CD4-positive, alpha-beta T cell treated with Interleukin-17A for 1 hour (primary cell): ENCODE measurements around the gene LBP.
"Not testable (repeated sequence)": the region's sequence is repeated elsewhere in the genome, so short reads cannot be mapped to it uniquely, and the experiment has no call there.

Source experiments
- DNase-seq: peaks from one replicate; pipeline ENCODE4 v3.0.0-alpha.2; 2020

Gene LBP

DNA sequence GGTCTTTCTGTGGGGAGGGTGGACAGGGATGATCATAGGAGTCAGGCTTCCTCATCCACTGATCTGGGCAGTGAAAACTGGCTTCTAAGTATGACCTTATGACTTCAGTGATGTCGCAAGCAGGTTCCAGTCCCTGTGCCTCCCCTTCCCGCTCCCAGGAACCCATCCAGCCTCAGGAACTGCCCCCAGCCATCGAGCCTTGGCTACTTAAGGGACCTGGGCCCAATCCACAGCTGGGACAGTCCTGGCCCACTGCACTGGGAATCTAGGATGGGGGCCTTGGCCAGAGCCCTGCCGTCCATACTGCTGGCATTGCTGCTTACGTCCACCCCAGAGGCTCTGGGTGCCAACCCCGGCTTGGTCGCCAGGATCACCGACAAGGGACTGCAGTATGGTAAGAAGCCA lies at the start of gene LBP:
Gene LBP, plus strand, starts transcription at position 236 of the 405 bp plus-strand sequence. Its CDS starts 35 bp downstream, at position 271.
- no peak for DNase-seq

DNA sequence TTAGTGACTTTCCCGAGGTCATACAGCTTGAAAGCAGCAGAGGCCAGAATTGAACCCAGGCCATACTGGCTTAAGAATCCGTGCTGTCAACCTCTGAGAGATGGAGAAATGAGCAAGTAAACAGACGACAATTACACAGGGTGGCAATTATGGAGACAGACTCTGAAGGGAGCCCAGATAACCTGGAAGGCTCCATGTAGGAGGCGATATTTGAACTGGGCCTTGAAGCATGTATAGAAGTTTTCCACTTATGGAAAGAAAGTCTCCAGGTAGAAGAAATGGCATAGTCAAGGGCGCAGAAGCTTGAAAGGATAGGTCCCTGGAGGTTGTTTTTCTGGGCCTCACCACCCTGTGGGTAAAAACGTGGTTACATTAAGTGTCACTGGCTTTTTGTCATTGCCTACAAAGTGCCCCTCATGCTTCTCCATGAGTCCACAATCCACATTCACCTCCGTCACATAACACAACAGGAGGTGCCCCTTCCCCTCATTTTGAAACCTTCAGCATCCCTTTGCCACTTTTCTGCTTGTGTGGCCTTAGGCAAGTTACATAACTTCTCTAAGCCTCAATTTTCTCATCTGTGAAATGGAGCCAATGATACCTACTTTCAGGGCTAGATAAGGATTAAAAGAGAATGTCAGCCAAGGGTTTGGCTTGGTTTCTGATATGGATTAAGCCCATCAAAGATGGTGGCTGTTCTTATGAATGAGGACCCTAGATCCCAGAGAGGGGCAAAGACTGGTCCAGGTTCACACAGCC lies 48.2 kb upstream of the LBP start:
- DNase-seq: no peak

DNA sequence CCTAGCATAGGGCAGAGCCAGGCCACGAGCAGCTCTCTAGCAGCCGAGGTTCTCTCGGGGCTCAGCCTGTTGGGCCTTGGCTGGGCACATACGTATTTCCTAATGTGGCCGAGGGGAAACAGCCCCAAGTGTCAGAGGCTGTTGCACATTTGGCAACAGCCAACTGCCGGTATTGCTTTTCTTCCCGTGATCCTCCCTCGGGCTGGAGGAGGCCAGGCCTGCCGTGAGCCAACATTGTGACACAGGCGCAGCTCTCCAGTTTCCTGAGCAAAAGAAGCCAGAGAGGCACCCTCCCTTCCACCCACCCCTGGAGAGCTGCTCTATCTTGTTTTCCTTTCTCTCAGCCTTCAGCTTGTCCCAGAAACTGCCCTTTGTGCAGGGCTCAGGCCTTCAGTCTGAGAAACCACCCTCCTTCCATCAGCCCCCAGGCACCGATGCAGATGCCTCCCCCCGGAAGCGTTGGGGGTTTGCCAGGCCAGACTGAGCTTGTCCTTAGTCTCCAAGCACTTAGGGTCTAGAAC lies 47.5 kb upstream of the LBP start:
- no peak for DNase-seq

DNA sequence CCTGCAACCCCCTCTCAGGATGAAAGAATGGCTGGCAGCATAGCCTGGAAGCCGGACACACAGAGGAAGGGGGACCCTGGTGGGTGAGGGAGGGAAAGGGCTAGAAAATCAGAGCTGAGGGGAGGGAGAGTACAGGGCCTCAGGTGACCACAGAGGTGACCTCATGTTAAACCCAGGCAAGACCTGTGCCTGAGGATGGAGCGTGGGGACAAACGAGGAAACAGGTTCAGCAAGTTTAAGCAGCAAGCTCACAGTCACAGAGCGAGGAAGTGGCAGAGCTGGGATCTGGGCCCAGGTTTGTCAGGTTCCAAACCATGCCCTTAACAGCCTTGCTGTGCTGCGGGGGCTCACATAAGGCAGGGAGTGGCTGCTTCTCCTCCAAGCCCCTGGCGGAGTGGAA lies 46.3 kb upstream of the LBP start:
- DNase-seq: no peak

- DNase-seq: no peak
Observed at GRCh38 chr20:38300438-38300837, 45.8 kb upstream of the LBP start.

DNA sequence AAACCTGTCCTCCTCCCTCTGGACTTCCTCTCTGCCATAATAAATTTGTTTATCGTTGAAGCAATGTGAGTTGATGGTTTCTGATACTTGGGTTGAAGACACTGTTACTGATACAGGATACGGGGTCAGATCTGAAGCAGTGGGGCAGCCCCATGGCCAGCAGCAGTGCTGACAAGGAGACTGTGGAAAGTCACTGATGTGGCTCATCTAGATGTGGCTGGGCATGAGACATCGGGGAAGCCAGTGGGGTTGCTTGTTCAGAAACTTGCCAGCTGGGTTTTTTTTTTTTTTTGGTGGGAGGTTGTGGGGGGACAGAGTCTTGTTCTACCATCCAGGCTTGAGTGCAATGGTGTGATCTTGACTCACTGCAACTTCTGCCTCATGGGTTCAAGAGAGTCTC lies 45.0 kb upstream of the LBP start:
- DNase-seq: no peak

- DNase-seq: no peak
Observed at GRCh38 chr20:38302786-38303185, 43.5 kb upstream of the LBP start.

DNA sequence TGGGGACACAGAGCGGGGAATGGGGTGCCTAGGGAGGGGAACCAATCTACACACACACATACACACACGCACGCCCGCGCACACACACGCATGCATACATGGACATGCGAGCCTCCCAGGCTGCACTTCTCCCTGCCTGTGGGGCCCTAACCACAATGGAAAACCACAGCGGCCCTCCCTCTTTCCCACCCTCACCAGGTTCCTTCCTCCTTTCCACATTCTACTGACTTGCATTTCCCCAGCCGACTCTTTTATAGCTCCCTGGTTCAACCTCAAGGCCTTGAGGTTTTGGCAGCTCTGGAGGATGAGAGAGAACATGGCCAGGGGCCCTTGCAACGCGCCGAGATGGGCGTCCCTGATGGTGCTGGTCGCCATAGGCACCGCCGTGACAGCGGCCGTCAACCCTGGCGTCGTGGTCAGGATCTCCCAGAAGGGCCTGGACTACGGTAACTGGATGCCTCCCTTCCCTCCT lies 42.3 kb upstream of the LBP start, which contains the start of gene BPI:
Gene BPI, plus strand, starts transcription at position 249 of the 472 bp plus-strand sequence. Its CDS starts 68 bp downstream, at position 317.
- peak; percentile 17 for DNase-seq

- DNase-seq: no peak
Observed at GRCh38 chr20:38304845-38305447, 41.3 kb upstream of the LBP start.

DNA sequence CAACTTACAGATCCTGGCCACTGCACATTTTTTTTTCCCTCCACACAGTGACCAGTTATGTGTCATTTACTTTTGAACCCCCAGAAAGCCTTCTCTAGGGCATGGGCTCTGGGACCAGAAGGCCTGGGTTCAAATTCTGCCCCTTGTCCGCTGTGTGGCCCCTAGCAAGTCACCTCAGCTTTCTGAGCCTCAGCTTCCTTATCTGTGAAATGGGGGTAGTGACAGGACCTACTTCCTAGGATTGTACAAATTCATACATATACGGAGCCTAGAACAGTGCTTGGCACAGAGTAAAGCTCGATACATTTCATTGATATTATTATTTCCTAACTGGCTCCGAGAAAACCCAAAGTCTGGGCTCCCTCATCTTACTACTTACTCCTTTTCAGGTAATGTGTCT lies 40.7 kb upstream of the LBP start:
- DNase-seq: no peak

GRCh38 chr20:38306379-38306778 lies 39.9 kb upstream of the LBP start:
- DNase-seq: no peak

GRCh38 chr20:38307371-38308046 lies 38.8 kb upstream of the LBP start:
- no peak for DNase-seq

DNA sequence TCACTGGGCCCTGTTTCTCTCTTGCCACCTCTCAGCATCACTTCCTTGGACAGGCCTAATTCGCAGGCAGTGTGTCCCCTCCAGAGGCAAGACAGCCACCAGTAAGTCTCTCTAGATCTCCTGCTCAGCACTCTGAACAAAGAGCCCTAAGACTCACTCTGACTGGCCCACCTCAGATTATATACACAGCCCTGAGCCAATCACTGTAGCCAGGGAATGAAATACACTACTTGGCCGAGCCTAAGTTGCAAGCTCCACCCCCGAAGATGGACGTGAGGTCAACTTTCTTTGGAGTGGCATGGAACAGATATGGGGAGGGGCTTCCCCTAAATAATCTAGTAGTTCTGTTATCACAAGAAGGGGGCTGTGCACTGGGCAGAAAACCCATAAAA lies 38.2 kb upstream of the LBP start:
- DNase-seq: no peak

DNA sequence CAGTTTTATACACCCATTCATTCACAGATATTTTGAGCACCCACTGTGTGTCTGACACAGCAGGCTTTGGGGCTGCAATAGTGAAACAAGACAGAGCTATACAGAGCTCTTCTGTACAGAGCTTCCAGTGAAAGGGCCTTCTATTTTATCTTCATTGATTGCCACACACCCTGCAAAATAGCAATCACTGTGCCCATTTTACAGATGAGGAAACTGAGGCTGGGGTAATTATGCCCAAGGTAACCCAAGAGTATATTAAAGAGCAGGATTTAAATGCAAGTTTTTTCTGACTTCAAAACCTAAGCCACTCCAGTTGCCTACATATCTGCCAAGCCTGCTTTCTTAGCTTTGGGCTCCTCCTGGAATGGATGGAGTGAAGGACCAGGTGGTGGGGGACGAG lies 37.8 kb upstream of the LBP start:
- no peak for DNase-seq

DNA sequence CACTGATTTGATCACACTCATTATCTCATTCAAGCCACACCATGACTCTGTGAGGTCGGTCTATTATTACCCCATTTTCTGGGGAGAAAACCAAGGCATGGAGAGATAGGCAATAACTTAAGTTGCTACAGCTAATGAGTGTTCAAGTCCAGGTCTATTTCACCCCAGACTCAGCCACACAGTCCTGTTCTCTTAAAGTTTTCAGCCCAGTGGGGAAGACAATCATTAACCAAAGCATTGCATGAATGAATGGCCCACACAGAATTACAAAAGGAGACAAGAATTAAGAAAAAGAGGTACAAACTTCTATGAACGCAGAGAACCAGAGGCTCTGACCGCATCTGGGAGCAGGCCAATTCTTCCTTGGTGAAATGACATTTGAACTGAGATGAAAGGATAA lies 35.2 kb upstream of the LBP start:
- no peak for DNase-seq

DNA sequence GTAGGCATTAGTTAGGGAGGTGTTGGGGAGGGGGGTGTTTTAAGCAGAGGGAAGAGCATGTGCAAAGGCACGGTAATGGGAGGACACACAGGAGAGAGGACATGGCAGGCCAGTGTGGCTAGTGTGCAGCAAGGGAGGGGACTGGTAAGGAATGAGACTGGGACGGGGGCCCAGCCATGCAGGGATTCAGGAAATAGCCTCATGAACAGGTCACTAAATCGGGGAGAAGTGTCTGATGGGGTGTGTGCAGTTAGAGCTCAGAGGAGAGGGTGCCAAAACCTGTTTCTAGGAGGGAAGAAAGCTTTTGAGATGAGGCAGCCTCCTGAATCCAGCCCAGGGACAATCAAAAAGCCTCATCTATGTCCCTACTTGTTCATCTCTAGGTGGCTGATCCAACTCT lies 34.8 kb upstream of the LBP start:
- DNase-seq: no peak

GRCh38 chr20:38313676-38314075 lies 32.6 kb upstream of the LBP start:
- DNase-seq: no peak

DNA sequence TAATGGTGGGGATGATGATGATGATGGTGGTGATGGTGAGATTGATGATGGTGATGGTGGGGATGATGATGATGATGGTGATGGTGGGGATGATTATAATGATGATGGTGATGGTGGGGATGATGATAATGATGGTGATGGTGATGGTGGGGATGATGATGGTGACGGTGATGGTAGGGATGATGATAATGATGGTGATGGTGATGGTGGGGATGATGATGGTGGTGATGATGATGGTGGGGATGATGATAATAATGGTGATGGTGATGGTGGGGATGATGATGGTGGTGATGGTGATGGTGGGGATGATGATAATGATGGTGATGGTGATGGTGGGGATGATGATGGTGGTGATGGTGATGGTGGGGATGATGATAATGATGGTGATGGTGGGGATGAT lies 31.9 kb upstream of the LBP start:
- DNase-seq: not testable (repeated sequence)

DNA sequence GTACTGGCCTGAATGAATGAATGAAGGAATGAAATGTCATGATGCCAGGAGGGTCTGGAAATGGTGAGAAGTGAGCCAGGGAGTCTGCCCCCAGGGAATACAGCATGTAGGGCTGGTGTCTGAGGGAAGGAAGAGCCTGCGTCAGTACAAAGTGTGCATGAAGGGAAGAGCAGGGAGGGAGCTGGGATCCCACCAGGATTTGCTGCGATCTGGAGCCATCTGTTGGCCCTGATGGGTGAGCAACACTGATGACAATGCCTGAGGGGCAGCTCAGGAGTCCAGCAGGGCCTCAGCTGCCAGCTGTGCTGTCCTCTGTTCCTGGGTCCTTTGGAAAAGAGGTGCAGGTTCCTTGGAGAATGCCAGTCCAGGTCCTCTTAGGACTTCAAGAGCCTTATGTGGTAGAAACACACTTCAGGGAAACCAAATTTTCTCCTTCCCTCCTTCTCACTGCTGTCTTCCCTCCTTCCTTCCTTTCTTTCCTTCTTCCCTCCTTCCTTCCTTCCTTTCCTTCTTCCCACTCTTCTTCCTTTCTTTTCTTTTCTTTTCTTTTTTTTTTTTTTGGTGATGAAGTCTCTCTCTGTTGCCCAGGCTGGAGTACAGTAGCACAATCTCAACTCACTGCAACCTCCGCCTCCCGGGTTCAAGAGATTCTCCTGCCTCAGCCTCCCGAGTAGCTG lies 30.9 kb upstream of the LBP start:
- no peak for DNase-seq

DNA sequence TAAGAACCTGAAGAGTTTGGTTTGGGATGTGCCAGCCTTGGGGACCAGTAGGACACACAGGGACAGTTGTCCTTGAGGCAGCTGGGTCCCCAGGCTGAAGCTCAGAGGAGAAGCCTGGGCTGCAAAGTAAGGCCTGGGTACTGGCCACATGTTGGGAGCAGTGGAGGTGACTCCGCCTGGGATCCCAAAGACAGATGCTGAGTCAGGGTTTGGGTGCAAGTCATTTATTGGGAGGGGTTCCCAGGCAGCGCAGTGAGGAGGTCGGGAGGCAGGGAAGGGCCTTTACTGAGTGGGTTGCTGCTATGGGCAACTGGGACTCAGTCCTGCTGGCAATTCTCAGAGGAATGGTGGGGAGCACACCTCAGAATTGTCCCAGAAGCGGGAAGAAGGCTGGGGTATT lies 29.9 kb upstream of the LBP start:
- no peak for DNase-seq

DNA sequence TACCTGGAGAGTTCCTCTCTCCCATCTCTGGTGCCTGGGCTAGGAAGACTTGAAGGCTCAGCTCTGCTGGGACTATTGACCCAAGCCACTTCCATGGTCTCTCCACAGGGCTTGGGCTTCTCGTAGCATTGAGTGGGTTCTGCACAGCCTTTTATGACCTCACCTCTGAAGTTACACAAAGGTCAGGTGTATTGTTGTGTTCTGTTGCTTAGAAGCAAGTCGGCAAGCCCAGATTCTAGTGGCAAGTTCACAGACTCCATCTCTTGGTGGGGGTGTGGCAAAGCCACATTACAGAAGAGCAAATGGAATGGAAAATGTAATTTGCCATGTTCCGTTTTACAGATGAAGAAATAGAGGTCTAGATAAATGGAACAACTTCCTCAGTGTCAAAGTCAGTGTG lies 28.9 kb upstream of the LBP start:
- no peak for DNase-seq

DNA sequence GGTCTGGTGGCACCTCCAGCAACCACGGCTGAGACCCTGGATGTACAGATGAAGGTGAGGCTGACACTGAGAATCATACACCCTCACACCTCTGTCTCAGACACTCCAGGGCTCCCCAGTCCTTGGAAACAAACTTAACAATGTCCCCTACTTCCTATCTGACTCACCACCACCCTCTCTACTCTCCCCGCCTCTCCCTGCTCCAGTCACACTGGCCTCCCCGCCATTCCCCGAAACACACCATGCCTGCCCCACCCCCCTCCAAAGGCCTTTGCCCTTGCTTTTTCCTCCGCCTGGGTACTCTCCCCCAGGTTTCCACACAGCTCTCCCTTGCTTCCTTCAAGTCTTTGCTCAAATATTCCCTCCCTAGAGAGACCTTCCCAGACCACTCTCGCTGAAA lies 26.1 kb upstream of the LBP start:
- DNase-seq: no peak

- DNase-seq: no peak
Observed at GRCh38 chr20:38321959-38322598, 24.2 kb upstream of the LBP start.
